ENCODE results near the gene RPS21. TPM values are rescaled to one million over a fixed set of nuclear protein-coding genes. Genes with fewer than 3 reads are reported as not detected.

The RPS21 gene
- total and polyA plus RNA-seq, 2 of the 13 experiments (the other 11 are each of a cell fraction or from before 2014, with no cell fraction given), result 2,647 to 11,063 TPM

GRCh38 chr20:62436692-62437091, 49.8 kb downstream of the RPS21 start (continued):
- TF ChIP-seq, protein P1, sequence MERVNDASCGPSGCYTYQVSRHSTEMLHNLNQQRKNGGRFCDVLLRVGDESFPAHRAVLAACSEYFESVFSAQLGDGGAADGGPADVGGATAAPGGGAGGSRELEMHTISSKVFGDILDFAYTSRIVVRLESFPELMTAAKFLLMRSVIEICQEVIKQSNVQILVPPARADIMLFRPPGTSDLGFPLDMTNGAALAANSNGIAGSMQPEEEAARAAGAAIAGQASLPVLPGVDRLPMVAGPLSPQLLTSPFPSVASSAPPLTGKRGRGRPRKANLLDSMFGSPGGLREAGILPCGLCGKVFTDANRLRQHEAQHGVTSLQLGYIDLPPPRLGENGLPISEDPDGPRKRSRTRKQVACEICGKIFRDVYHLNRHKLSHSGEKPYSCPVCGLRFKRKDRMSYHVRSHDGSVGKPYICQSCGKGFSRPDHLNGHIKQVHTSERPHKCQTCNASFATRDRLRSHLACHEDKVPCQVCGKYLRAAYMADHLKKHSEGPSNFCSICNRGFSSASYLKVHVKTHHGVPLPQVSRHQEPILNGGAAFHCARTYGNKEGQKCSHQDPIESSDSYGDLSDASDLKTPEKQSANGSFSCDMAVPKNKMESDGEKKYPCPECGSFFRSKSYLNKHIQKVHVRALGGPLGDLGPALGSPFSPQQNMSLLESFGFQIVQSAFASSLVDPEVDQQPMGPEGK (CRISPR knock-in tag; IDR thresholded peaks at IDR 0.05), result peak; percentile 76
- TF ChIP-seq RARA (CRISPR knock-in tag; IDR thresholded peaks at IDR 0.05), result peak; percentile 74
- TF ChIP-seq ZFP37 (CRISPR knock-in tag; IDR thresholded peaks at IDR 0.05; ENCODE audit: borderline replicate concordance), result no peak
- peak; percentile 91 for TF ChIP-seq ZNF768 (CRISPR knock-in tag; IDR thresholded peaks at IDR 0.05)
- TF ChIP-seq ZMYM3 (CRISPR knock-in tag; IDR thresholded peaks at IDR 0.05), result peak; percentile 88
- TF ChIP-seq ZNF746 (CRISPR knock-in tag; IDR thresholded peaks at IDR 0.05), result peak; percentile 41
- 0 out of 2 replicates have a peak, but pooled peaks have one; percentile 13 for TF ChIP-seq THAP9 (CRISPR knock-in tag; IDR thresholded peaks at IDR 0.05; ENCODE audit: borderline replicate concordance)
- TF ChIP-seq TBX3 (IDR thresholded peaks at IDR 0.05; ENCODE audit: borderline replicate concordance), result peak; percentile 48; the same call in 1 of the 2 replicates
- no peak for TF ChIP-seq UBTF (CRISPR knock-in tag; IDR thresholded peaks at IDR 0.05)
- TF ChIP-seq, protein P2, sequence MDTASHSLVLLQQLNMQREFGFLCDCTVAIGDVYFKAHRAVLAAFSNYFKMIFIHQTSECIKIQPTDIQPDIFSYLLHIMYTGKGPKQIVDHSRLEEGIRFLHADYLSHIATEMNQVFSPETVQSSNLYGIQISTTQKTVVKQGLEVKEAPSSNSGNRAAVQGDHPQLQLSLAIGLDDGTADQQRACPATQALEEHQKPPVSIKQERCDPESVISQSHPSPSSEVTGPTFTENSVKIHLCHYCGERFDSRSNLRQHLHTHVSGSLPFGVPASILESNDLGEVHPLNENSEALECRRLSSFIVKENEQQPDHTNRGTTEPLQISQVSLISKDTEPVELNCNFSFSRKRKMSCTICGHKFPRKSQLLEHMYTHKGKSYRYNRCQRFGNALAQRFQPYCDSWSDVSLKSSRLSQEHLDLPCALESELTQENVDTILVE (CRISPR knock-in tag; IDR thresholded peaks at IDR 0.05), result no peak
- TF ChIP-seq ZBTB7B (CRISPR knock-in tag; IDR thresholded peaks at IDR 0.05), result 0 out of 2 replicates have a peak, but pooled peaks have one; percentile 53
- TF ChIP-seq, protein P3, sequence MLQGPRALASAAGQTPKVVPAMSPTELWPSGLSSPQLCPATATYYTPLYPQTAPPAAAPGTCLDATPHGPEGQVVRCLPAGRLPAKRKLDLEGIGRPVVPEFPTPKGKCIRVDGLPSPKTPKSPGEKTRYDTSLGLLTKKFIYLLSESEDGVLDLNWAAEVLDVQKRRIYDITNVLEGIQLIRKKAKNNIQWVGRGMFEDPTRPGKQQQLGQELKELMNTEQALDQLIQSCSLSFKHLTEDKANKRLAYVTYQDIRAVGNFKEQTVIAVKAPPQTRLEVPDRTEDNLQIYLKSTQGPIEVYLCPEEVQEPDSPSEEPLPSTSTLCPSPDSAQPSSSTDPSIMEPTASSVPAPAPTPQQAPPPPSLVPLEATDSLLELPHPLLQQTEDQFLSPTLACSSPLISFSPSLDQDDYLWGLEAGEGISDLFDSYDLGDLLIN (CRISPR knock-in tag; IDR thresholded peaks at IDR 0.05; ENCODE audit: borderline replicate concordance), result no peak
- TF ChIP-seq TBX2 (CRISPR knock-in tag; IDR thresholded peaks at IDR 0.05; ENCODE audit: borderline replicate concordance), result peak; percentile 53
- peak; percentile 83 for TF ChIP-seq HNF4A (CRISPR knock-in tag; IDR thresholded peaks at IDR 0.05)
- TF ChIP-seq CBFB (CRISPR knock-in tag; IDR thresholded peaks at IDR 0.05), result peak; percentile 95
- TF ChIP-seq GATAD2A (CRISPR knock-in tag; IDR thresholded peaks at IDR 0.05), result no peak

Measured in HepG2 (cell line).